GM19463 (cell line): ENCODE results near the gene ST6GALNAC6.
A peak's percentile ranks its signal among the peaks of the same experiment; 100 is the strongest.

Experiments
- ATAC-seq: cut with Tn5 transposase; IDR thresholded peaks from one replicate; pipeline ENCODE4 v1.9.1; 2021; ENCODE audit warnings: mild to moderate bottlenecking, moderate library complexity; ENCODE audit not compliant: unreplicated experiment

The ST6GALNAC6 gene

DNA sequence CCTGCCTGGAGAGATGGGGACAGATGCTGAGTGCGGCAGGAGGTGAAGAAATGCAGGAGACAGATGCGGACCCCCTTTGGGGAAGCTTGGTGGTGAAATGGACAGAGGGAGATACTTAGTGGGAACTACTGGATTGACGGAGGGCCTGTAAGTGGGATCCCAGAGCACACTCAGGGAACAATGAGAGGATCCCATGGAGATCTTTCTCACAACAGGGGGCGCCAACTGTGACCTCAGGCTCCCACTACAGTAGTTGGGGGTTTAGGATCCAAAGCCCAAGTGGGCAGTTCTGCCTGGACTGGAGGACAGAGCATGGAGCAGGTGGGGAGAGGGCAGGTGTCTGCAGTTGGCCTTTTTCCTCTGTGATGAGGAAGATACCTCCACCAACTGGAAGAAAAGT lies 34.8 kb upstream of the ST6GALNAC6 start:
- ATAC-seq = no peak

DNA sequence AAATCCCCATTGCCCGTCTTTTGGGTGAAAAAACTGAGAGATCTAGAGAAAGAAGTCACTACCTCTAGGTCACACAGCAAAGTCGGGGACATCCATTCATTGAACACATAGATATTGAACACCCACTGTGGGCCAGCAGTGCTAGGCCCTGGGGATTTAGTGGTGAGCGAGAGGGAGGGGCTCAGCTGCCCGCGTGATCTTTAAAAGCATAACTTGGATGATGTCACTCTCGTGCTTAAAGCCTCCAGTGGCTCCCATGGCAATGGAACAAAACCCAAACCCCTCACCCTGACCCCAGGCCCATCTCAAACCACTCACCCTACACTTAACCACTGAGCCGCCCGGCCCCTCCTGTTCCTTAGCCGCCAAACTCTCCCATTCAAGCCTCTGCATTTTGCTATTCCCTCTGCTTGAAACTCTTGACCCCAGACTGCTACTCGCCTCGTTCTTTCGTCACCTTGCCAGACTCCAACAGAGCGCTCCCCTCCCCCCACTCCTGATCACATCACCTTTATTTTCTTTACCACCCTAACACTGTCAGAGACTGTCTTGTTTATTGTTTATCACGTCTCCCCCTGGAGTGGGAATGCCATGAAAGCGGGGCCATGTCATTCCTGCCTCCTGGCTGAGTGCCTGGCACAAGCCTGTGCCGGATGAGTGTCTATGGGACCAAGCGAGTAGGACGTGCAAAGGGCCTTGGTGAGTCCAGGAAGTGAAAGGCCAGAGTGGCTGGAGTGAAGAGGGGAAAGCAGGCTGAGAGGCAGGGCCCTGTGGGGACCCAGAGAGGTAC lies 31.9 kb upstream of the ST6GALNAC6 start:
- peak; percentile 19 for ATAC-seq

DNA sequence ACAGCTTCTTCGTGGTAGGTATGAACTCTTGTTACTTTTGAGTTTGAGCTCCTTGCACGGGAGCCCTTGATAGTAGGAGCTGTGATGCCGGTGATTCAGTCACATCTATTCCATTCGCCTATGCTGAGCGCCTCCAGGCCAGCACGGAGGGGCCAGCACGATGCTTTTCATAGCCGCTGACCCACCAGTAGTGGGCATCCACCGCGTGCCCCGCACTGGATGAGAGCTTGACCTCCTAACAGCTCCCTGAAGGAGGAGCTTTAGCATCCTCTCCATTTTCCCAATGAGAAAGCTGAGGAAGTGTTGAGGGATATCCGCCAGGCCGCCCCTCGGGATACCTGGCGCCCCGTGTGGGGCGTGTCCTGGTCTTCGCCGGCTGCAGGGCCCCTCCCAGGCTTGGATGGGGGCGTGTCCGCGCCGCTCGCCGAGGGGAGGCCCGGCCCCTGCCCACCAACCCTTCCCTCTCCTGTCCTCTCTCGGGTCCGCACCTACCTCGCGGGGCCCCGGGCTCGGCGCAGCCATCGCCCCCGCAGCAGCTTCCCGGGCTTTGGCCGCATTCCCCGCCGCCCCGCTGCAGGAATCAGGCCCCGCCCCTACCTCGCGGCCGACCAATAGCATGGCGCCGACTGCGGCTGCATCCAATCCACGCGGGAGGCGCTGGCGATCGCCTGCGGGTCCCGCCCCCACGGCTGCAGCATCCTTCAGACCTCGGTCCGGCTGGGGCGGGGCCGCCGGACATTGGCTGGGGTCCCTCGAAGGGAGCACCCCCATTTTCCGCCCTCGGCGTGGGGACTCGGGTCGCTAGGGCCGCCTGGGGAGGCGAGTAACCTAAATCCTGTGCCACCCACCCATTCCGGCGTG lies 31.1 kb upstream of the ST6GALNAC6 start, which contains the start of gene PIP5KL1:
TSS of gene PIP5KL1 (minus strand) at position 547 of the 861 bp plus-strand sequence. CDS start at position 522, 25 bp downstream.
- ATAC-seq = peak; percentile 84

DNA sequence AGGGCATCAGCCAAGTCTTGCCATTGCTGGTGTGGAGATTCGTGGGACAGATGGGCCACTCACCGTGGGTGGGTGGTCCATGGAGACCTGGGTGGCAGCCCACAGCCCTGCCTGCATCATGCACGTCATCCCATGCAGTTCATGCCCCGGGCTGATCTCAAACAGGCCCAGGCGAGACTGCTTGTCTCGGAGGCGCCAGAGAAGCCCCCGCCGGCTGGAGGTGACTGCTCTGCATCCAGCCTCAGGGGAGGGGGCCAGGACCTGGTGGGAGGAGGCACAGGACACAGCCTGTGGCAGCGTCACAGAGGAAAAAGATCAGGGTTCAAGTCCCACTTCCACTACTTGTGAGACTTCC lies 30.2 kb upstream of the ST6GALNAC6 start:
- no peak for ATAC-seq

DNA sequence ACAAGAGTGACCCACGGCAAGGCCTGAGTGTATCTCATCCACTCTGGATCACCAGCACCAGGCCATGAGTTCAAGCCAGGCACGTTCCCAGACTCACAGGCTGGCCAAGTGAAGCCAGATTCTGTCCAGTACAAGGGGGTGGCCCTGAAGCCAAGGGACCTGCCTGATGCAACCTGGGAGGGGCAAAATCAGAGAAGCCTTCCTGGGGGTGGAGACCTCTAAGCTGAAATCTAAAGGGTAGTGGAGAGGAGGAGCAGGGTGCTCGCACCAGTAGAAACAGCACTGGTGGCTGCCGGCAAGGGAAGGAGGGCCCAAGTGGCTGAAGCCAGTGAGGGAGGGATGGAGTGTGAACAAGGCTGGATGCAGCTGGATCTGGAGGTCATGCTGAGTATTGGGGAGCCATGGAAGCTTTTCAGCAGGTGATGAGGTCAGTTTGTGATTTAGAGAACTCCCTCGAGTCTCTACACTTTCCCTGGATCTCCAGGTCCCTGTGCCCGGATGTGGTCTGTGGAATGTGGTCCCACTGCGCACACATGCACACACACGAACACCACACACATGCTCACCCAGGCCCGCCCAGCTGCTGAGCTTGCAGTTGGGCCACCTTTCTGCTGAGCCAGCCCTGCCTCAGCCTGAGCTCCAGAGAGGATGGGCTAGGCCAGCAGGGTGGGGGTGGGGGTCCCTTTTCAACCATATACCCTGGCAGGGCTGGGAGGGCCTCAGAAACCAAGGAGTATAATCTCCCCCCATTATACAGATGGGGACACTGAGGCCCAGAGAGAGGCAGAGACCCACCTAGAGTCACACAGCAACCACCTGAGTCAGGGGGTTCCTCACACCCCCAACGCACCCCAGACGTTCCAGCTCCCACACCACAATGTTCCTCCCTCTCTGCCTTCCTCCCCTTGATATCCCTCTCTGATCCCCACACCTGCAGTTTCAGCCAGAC lies 29.5 kb upstream of the ST6GALNAC6 start:
- ATAC-seq = no peak

DNA sequence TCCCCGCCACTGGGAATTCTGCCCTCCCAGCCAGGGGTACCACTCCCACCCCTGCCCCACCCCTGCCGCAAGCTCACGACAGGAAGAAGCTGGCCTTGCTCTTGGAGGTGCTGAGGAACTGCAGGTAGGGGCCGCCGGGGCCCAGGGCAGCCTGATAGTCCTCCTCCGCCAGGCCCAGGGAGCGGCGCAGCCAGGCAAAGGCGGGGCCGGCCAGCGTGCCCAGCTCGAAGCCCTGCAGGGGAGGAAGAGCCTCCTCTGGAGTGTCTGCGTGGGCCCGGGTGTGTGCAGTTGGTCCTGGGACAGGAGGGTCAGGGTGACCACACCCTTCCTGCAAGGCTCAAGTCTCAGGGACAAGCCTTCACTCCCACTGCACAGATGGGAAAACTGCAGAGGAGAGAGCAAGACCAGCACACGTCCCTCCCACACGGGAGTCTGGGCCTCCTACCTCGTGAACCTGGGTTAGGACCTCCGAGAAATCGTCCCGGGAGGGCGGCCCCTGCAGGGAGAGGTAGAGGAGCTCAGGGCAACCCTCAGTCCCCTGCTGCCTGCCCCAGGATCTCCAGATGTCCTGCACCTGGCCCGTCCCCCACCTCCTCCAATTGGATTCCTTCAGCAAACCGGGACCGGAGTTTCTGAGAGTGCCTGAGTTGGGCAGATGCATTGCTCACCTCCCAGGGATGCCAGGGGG lies 28.7 kb upstream of the ST6GALNAC6 start:
- ATAC-seq = no peak

DNA sequence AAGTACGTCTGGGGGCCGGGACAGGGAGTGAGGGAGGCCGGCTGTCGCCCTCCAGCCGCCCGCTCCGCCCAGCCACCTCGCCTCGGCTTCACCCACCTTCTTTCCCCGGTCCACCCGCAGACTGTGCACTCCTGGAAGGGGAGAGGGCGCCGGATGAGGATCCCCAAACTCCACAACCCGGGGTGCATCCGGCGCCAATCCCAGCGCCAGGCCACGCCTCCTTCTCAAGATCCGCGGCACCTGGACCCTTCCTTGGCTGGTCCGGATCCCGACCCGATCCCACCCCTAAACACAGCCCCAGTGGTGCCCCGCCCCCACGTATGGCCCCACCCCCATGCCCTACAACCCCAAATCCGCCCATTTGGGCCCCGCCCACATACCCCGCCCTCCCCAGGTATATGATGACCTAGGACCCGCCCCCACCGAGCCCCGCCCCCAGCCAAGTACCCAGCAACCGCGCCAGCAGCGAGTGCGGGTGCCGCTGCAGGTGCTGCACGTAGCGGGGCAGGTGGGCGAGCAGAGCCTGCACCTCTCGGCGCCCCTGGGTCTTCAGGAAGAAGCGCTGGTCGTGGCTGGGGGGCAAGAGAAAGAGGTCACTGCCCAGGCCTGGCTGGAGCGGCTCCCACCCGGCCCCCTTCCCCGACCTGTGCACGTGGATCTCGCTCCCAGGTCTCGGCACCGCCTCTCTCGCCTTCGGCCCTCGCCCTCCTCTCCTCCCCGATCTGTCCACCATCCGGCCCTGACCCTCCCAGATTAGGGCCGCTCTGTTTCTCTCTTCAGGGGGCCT lies 28.0 kb upstream of the ST6GALNAC6 start:
- no peak for ATAC-seq

- ATAC-seq = no peak
Observed at GRCh38 chr9:127926906-127927200, 27.4 kb upstream of the ST6GALNAC6 start.

DNA sequence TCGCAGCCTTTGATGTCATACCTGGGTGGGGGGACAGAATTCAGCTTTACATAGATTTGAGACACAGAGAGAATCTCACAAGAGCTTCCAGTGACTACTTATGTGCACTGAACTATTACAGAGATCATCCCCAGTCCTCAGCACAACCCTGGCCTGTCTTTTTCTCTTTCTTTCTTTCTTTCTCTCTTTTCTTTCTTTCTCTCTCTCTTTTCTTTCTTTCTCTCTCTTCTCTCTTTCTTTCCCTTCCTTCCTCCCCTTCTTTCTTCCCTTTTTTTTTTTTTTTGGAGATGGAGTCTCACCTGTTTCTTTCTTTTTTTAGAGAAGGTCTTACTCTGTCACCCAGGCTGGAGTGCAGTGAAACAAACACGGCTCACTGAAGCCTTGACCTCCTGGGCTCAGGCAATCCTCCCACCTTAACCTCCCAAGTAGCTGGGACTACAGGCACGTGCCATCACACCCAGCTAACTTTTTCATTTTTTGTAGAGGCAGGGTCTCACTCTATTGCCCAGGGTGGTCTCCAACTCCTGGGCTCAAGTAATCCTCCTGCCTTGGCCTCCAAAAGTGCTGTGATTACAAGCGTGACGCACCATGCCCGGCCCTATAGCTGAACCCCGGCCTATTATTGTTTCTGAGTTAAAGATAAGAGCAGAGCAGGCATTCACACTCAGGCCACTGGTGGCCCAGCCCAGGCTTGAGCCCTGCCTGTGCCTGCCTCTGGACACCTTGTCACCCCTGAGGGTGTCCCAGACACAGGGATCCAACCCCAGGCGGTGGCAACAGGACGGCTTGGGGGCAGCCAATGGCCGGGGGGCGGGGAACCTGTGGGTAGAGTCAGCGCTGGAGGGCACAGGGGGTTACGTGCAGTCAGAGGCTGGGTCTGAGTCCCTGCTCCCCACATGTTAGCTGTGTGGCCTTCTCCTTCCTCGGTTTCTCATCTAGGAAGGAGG lies 26.8 kb upstream of the ST6GALNAC6 start:
- no peak for ATAC-seq

DNA sequence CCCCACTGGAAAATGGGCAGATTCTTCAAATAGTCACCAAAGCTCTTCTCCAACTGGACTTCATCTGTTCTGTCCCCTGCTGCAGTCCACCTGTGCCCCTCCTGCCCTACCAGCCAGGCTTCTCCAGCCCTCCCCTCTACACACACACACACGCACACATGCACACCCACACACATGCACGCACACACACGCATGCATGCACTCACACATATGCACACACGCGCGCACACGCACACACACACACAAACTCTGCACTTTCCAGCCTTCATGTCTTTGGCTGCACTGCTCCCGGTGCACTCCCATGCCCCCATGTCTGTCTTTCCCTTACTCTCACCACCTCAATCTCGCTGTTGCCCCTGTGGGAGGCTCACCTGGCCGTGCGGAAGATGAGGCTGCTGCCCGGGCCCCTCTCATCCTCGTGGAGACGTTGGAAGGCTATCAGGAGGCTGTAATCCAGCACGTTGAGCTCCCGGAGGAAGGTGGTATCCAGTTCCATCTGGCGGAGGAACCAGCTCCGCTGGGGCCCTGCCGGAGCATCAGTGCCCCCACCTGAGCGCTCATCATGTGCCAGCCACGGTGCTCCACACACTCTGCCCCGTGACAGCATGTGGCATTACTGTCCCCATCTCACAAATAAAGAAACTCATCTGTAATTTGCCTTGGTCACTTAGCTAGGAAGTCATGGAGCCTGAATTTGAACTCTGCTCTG lies 25.5 kb upstream of the ST6GALNAC6 start:
- no peak for ATAC-seq

GRCh38 chr9:127923771-127924170 lies 24.4 kb upstream of the ST6GALNAC6 start:
- ATAC-seq = no peak

DNA sequence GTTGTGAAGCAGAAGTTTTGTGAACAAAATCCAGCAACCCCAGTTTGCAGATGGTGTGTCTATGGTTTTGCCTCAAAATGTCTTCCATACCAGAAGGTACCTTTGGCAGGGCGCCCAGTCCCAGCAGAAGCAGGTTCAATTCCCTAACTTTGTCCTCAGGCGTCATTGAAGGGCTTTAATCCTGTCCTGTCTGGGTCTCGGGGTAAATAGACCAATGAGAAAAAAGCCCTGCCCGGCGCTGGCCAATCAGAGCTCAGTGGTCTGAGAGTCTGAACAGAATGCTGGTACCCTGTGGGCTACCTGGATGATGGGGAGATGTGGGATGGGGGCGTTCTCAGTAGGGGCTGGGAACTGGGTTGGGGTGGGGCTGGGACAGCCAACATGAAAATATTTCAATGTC lies 23.6 kb upstream of the ST6GALNAC6 start:
- ATAC-seq = no peak

- no peak for ATAC-seq
Observed at GRCh38 chr9:127921557-127922120, 22.2 kb upstream of the ST6GALNAC6 start.

- ATAC-seq = no peak
Observed at GRCh38 chr9:127920794-127921193, 21.4 kb upstream of the ST6GALNAC6 start.

GRCh38 chr9:127919253-127919815 lies 19.9 kb upstream of the ST6GALNAC6 start:
- ATAC-seq = no peak

- no peak for ATAC-seq
Observed at GRCh38 chr9:127918183-127919107, 19.0 kb upstream of the ST6GALNAC6 start.
